Erythroblast (primary cell): ENCODE measurements around the gene MS4A5.
A peak's percentile ranks its signal among the peaks of the same experiment; 100 is the strongest.
"Not testable (repeated sequence)": the region's sequence is repeated elsewhere in the genome, so short reads cannot be mapped to it uniquely, and the experiment has no call there.

Source experiments
- DNase-seq, 2 experiments: peaks; one replicate each; lab custom pipeline; 2025; lab: John Stamatoyannopoulos, UW
- GATA1 ChIP-seq: IDR thresholded peaks from 2 replicates; pipeline ENCODE4 v1.6.1; 2011; ENCODE audit warnings: low read depth, mild to moderate bottlenecking, control low read depth, low read length, moderate library complexity
- POLR2A ChIP-seq: IDR thresholded peaks from 2 replicates; pipeline ENCODE4 v1.6.1; 2011; ENCODE audit warnings: mild to moderate bottlenecking, low read length

The MS4A5 gene

DNA sequence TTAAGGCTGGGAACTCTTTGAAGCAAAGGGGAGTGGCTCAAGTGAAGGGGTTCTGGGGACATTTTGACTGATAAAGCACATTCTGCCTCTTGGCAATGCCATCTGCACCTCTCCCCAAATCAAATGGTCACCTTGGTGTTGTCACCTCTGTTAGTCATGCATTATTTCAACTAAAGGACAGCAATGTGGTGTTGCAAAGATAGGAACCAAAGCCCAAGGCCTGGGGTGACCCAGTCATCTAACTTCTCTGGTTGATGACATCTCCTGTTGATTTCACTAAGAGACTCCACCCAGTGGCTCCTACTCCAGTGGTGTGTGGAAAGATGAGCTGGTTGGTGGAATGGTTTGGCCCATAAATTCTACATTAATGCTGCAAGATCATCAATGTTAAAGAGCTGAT, 18.5 kb downstream of the MS4A5 start:
- DNase-seq: no peak
- TF ChIP-seq POLR2A (no peak), GATA1 (no peak)

DNA sequence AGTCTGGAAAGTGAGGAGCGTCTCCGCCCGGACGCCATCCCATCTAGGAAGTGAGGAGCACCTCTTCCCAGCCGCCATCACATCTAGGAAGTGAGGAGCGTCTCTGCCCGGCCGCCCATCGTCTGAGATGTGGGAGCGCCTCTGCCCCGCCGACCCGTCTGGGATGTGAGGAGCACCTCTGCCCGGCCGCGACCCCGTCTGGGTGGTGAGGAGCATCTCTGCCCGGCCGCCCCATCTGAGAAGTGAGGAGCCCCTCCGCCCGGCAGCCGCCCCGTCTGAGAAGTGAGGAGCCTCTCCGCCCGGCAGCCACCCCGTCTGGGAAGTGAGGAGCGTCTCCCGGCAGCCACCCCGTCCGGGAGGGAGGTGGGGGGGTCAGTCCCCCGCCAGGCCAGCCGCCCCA, 21.8 kb downstream of the MS4A5 start:
- not testable (repeated sequence) for DNase-seq

DNA sequence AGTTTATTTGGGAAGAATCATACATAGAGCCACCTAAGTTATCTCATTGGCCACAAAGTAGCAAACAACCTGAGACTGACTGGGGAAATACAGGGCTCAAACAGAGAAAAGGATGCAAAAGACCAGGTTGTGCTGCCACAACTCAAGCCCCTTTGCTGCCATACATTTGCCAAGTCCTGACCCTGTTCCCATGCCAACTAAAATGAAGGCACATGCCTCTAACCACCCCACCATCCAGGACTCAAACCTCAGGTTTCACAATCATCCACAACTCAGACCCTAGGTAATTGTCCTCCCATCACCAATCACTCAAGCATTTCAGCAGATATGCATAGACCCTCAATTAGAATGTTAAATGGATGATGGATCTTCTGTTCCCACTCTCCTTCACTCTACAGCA, 24.8 kb downstream of the MS4A5 start:
- no peak for DNase-seq
- no peak for TF ChIP-seq GATA1
- no peak for TF ChIP-seq POLR2A

- no peak for TF ChIP-seq POLR2A
- no peak for TF ChIP-seq GATA1
- no peak for DNase-seq
Observed at GRCh38 chr11:60455531-60456042, 26.2 kb downstream of the MS4A5 start, which contains the start of gene MS4A1. Gene MS4A1 (plus strand): TSS chr11:60455847. CDS start chr11:60462375, 6,528 bp downstream.

DNA sequence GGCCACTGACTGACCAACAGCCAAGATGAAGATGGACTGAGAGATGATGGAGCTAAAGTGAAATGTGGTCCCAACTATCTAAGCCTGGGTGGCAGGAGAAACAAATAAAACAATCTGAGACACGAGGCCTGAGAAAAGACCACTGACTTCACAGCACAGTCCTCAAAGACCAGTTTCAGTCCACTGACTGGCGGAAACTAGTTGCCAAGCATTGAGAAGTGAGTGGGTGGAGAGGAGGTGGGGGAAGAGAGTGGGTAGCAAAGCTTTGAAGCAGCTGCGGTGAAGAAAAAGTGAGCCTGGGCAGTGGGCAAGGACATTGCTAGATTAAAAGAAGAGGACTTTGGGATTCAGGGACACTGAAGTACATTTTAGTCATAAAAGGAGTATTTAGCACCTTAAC, 28.2 kb downstream of the MS4A5 start:
- DNase-seq: no peak
- no peak for TF ChIP-seq POLR2A

DNA sequence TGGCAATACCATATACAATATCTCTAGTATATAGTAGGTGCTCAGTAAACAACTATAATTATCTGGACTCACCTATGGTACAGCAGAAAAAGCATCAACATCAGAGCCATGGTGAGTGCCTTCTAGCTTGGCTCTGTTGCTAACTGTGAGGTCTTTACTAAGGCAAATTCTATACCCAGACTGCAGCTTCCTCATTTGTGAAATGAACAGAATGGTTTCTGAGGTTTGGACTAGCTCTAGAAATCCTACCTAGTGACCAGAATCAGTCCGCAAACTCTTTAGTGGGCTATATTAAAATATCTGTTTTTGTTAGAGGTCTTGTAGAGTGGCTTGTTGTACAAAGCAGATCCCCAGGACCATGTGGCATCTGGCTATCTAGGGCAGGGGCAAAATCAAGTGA, 30.0 kb downstream of the MS4A5 start:
- DNase-seq: no peak
- no peak for TF ChIP-seq GATA1
- TF ChIP-seq POLR2A: no peak

DNA sequence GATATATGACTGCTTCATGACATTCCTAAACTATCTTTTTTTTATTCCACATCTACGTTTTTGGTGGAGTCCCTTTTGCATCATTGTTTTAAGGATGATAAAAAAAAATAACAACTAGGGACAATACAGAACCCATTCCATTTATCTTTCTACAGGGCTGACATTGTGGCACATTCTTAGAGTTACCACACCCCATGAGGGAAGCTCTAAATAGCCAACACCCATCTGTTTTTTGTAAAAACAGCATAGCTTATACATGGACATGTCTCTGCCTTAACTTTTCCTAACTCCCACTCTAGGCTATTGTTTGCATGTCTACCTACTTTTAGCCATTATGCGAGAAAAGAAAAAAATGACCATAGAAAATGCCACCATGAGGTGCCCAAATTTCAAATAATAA, 39.5 kb downstream of the MS4A5 start:
- DNase-seq: no peak
- no peak for TF ChIP-seq GATA1
- no peak for TF ChIP-seq POLR2A

DNA sequence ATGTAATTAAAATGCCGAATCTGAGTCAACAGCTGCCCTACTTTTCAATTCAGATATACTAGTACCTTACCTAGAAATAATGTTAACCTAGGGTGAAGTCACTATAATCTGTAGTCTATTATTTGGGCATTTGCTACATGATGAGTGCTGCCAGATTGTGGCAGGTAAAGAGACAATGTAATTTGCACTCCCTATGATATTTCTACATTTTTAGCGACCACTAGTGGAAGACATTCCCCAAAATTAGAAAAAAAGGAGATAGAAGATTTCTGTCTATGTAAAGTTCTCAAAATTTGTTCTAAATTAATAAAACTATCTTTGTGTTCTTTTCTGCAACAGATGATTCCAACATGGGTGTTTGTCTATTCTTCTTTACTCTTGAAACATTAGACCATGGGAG, 40.4 kb downstream of the MS4A5 start:
- no peak for DNase-seq
- TF ChIP-seq POLR2A (no peak), GATA1 (no peak)

DNA sequence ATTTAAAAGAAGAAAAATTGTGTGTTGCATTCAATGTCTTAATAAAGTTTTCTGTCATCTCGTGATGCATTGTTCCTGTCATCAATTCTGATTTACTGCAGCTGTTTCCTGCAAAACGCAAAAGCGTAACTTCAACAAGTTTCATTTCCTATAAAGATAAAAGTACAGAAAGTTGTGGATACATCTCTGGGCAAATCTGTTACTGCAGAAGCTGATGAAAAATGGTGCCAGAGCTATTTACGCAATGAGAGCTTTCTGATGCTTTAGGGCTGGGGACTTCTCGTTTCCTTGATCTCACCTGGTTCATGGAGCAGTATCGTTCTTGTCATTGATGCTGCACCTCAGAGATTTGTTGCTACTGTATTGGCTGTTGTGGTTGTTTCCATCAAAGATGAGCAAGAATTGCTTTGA, 47.7 kb downstream of the MS4A5 start:
- TF ChIP-seq GATA1 (no peak), POLR2A (no peak)

GRCh38 chr11:60482361-60482760, 53.0 kb downstream of the MS4A5 start:
- TF ChIP-seq GATA1 (no peak), POLR2A (no peak)

More for the DNA sequence above, 47.7 kb downstream of the MS4A5 start:
- no peak for DNase-seq

DNA sequence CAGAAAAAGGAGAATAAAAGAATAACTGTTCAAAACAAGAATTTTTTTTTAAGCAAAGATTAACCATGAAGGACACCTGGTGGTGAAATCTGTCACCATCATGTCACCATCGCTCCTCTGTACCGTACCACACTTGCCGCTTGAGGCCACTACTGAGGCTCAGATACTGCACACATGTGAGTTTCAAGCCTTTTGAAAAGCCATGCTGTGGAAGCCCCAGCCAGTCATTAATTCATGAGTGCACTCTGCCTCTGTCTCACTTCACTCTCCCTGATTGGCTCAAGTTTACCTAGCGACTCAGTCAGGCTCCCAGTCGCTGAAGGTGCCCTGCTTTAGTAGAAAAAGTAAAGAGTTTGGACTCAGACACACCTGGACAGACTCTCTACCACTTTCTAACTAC, 56.6 kb downstream of the MS4A5 start:
- peak in 1 of 2 experiments; percentile 1 for DNase-seq
- TF ChIP-seq POLR2A: no peak
- TF ChIP-seq GATA1: no peak

More at GRCh38 chr11:60482361-60482760, 53.0 kb downstream of the MS4A5 start:
- no peak for DNase-seq

GRCh38 chr11:60492488-60493009, 63.2 kb downstream of the MS4A5 start, which contains the start of gene MS4A12:
Gene MS4A12 (plus strand): TSS chr11:60492778. CDS start chr11:60497319, 4,541 bp downstream.
- no peak for DNase-seq
- TF ChIP-seq GATA1: no peak
- TF ChIP-seq POLR2A: no peak

GRCh38 chr11:60493454-60493853, 64.1 kb downstream of the MS4A5 start:
- no peak for TF ChIP-seq GATA1
- no peak for TF ChIP-seq POLR2A
- no peak for DNase-seq
